ENCODE data around the gene ZNF74. TPM values are rescaled to one million over a fixed set of nuclear protein-coding genes. Genes with fewer than 3 reads are reported as not detected.
"Not testable (repeated sequence)": the region's sequence is repeated elsewhere in the genome, so short reads cannot be mapped to it uniquely, and the experiment has no call there.

Gene ZNF74
- total RNA-seq, 1 donor from 2014 or later = 20.4 TPM

DNA sequence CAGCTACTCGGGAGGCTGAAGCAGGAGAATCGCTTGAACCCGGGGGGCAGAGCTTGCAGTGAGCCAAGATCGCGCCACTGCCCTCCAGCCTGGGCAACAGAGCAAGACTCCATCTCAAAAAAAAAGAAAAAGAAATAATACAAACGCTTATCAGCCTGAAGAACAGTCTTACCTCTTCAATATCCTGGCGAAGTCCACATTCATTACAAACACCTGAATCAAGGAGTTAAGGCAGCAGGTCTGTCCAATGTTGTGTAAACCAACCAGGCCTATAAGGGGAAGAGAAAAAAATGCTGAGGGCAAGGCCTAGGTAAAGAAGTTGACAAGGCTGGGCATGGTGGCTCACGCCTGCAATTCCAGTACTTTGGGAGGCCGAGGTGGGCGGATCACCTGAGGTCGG is 17.0 kb upstream of the ZNF74 start:
- H3K9me3 Mint-ChIP-seq (ENCODE audit: unreplicated experiment); H3K4me1 Mint-ChIP-seq (ENCODE audit: unreplicated experiment); H3K4me3 Mint-ChIP-seq (ENCODE audit: unreplicated experiment); H3K36me3 Mint-ChIP-seq (ENCODE audit: unreplicated experiment); H3K27ac Mint-ChIP-seq (ENCODE audit: unreplicated experiment): not testable (repeated sequence)
- H3K27me3 Mint-ChIP-seq (ENCODE audit: unreplicated experiment) = peaks cover 25% of the 10 kb centered on the region
- DNase-seq (ENCODE audit: extremely low spot score, unreplicated experiment) = peak; percentile 15

DNA sequence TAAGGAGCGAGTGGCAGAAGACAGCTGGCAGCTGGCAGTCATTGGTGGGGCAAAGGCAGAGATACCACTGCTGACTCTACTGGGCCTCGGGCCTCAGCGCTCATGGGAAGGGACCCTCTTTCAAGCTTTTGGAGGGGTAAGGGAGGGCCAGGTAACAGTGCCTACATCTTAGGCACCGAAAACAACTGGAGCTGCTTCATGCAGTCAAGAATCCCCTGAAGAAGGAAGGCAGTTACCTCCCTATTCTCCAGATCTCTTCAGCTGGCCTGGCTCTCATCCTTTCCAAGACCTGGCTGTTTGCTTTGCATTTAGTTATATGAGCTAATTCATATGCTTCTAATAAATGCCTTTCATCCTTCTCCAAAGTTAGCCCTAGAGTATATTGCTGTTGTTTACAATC is 15.8 kb upstream of the ZNF74 start:
- H3K4me1 Mint-ChIP-seq (ENCODE audit: unreplicated experiment) = no peaks in the 10 kb centered on the region
- TF ChIP-seq, protein P1, sequence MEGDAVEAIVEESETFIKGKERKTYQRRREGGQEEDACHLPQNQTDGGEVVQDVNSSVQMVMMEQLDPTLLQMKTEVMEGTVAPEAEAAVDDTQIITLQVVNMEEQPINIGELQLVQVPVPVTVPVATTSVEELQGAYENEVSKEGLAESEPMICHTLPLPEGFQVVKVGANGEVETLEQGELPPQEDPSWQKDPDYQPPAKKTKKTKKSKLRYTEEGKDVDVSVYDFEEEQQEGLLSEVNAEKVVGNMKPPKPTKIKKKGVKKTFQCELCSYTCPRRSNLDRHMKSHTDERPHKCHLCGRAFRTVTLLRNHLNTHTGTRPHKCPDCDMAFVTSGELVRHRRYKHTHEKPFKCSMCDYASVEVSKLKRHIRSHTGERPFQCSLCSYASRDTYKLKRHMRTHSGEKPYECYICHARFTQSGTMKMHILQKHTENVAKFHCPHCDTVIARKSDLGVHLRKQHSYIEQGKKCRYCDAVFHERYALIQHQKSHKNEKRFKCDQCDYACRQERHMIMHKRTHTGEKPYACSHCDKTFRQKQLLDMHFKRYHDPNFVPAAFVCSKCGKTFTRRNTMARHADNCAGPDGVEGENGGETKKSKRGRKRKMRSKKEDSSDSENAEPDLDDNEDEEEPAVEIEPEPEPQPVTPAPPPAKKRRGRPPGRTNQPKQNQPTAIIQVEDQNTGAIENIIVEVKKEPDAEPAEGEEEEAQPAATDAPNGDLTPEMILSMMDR (IDR thresholded peaks at IDR 0.05) = no peak
- H3K36me3 Mint-ChIP-seq (ENCODE audit: unreplicated experiment) = peaks cover 2% of the 10 kb centered on the region
- no peak overlapping the region for H3K27ac Mint-ChIP-seq (ENCODE audit: unreplicated experiment)
- DNase-seq (ENCODE audit: extremely low spot score, unreplicated experiment) = no peak
- H3K9me3 Mint-ChIP-seq (ENCODE audit: unreplicated experiment) = peaks cover 4% of the 10 kb centered on the region
- peaks cover 33% of the 10 kb centered on the region for H3K27me3 Mint-ChIP-seq (ENCODE audit: unreplicated experiment)
- H3K4me3 Mint-ChIP-seq (ENCODE audit: unreplicated experiment) = no peak overlapping the region

DNA sequence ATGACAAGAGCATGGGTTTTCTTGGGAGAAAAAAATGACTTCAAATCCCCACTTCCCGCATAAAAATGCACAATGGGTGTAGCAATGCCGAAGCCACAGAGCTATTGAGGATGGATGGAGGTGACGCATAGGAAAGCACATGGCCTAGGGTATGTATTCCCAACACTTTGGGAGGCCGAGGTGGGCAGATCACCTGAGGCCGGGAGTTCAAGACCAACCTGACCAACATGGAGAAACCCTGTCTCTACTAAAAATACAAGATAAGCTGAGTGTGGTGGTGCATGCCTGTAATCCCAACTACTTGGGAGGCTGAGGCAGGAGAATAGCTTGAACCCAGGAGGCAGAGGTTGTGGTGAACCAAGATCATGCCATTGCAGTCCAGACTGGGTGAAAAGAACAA is 15.3 kb upstream of the ZNF74 start:
- not testable (repeated sequence) for H3K4me3 Mint-ChIP-seq (ENCODE audit: unreplicated experiment); H3K27ac Mint-ChIP-seq (ENCODE audit: unreplicated experiment); DNase-seq (ENCODE audit: extremely low spot score, unreplicated experiment); H3K36me3 Mint-ChIP-seq (ENCODE audit: unreplicated experiment); H3K4me1 Mint-ChIP-seq (ENCODE audit: unreplicated experiment); H3K9me3 Mint-ChIP-seq (ENCODE audit: unreplicated experiment)
- peaks cover 36% of the 10 kb centered on the region for H3K27me3 Mint-ChIP-seq (ENCODE audit: unreplicated experiment)

DNA sequence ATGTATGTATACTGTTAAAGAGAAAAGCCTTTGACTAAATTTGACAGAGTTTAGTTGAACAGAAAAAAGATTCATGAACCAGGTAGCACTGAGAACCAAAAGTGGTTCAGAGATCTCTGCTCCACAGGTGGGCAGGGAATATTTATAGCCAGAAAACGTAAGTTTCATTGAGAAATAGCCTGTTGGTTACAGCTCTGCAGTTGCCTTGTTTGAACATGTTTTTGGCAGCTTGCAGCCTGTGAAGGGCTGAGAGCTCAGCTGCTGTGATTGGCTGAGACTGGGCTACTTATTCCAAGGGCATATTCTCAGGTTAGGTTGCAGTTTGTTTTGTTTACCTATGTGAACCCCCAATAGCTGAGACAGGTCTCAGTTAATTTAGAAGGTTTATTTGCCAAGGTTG is 13.5 kb upstream of the ZNF74 start:
- DNase-seq (ENCODE audit: extremely low spot score, unreplicated experiment) = no peak
- TF ChIP-seq, protein P1 (IDR thresholded peaks at IDR 0.05) = no peak
- Mint-ChIP-seq H3K4me1 (ENCODE audit: unreplicated experiment) (no peaks in the 10 kb centered on the region), H3K9me3 (ENCODE audit: unreplicated experiment) (no peaks in the 10 kb centered on the region), H3K27ac (ENCODE audit: unreplicated experiment) (no peak overlapping the region), H3K36me3 (ENCODE audit: unreplicated experiment) (no peaks in the 10 kb centered on the region), H3K27me3 (ENCODE audit: unreplicated experiment) (peaks cover 38% of the 10 kb centered on the region), H3K4me3 (ENCODE audit: unreplicated experiment) (no peak overlapping the region)

DNA sequence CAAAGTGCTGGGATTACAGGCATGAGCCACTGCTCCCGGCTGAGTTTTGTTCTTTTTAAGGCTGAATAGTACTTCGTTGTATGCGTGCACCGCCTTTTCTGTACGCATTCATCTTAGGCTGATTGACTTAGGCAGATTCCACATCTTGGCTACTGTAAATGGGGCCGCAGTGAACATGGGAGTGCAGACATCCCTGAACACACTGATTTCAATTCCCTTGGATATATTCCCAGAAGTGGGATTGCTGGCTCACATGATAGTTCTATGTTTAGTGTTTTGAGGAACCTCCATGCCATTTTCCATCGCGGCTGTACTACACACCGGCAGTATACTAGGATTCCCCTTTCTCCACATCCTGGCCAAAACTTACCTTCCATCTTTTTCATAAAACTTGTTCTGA is 10.4 kb upstream of the ZNF74 start:
- Mint-ChIP-seq H3K27me3 (ENCODE audit: unreplicated experiment) (peaks cover 61% of the 10 kb centered on the region), H3K4me1 (ENCODE audit: unreplicated experiment) (no peaks in the 10 kb centered on the region), H3K27ac (ENCODE audit: unreplicated experiment) (no peak overlapping the region), H3K9me3 (ENCODE audit: unreplicated experiment) (no peaks in the 10 kb centered on the region), H3K36me3 (ENCODE audit: unreplicated experiment) (no peaks in the 10 kb centered on the region), H3K4me3 (ENCODE audit: unreplicated experiment) (no peak overlapping the region)
- TF ChIP-seq, protein P1 (IDR thresholded peaks at IDR 0.05) = no peak
- no peak for DNase-seq (ENCODE audit: extremely low spot score, unreplicated experiment)

DNA sequence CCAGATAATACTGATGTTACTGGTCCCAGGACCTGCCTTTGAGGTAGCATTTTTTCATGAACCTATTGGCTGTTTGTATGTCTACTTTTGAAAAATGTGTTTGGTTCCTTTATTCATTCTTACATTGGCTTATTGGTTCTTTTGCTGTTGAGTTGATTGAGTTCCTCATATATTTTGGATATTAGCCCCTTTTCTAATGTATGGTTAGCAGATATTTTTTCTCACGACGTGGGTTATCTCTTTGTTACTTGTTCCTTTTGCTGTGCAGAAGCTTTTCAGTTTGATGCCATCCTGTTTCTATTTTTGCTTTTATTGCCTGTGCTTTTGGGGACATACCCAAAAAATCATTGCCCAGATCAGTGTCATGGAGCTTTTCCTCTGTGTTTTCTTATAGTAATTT is 9.8 kb upstream of the ZNF74 start:
- Mint-ChIP-seq H3K4me3 (ENCODE audit: unreplicated experiment) (no peak overlapping the region), H3K36me3 (ENCODE audit: unreplicated experiment) (no peaks in the 10 kb centered on the region), H3K9me3 (ENCODE audit: unreplicated experiment) (peaks cover 3% of the 10 kb centered on the region), H3K27me3 (ENCODE audit: unreplicated experiment) (peaks cover 59% of the 10 kb centered on the region), H3K4me1 (ENCODE audit: unreplicated experiment) (no peaks in the 10 kb centered on the region), H3K27ac (ENCODE audit: unreplicated experiment) (no peak overlapping the region)
- no peak for DNase-seq (ENCODE audit: extremely low spot score, unreplicated experiment)
- TF ChIP-seq, protein P1 (IDR thresholded peaks at IDR 0.05) = no peak
